NCI-H2107 treated with DMSO at 0.1 percent for 48 hours (cell line): ENCODE results near the gene IFNL3.

ENCODE experiments used
- DNase-seq: peaks from one replicate; lab custom pipeline; 2025; ENCODE audit not compliant: unreplicated experiment; lab: John Stamatoyannopoulos, UW

Gene IFNL3

GRCh38 chr19:39194832-39195542, 49.8 kb downstream of the IFNL3 start:
- no peak for DNase-seq

- no peak for DNase-seq
Measured at GRCh38 chr19:39193803-39194202, 51.0 kb downstream of the IFNL3 start.
